ENCODE measurements around the gene PDE8A.
"Not testable (repeated sequence)": the region's sequence is repeated elsewhere in the genome, so short reads cannot be mapped to it uniquely, and the experiment has no call there.

The PDE8A gene

GRCh38 chr15:85174521-85174920 is 192.9 kb downstream of the PDE8A start:
- DNase-seq (ENCODE audit: low spot score), result no peak

DNA sequence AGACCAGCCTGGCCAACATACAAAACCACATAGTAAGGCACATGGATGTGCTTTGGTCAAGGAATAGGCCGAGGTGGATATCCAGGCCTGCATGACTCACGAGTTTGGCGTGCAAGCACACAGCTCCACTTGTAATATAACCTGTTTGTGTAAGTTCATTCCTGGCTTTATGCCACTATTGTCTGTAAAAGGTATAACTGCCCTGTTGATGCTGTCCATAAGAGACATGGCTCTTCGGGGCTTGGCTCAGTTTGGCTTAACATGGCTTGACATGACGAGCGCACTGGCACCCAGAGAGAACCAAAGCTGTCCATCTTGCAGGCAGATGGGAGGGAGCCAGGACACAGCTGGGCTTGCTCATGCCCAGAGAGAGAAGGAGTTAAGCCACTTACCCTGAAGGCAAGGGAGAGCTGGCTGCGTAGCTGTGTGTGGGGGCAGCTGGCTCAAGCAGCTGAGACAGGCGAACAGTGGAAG is 195.4 kb downstream of the PDE8A start:
- DNase-seq (ENCODE audit: low spot score), result not testable (repeated sequence)

- no peak for DNase-seq (ENCODE audit: low spot score)
Observed at GRCh38 chr15:85178308-85178707, 196.7 kb downstream of the PDE8A start.

DNA sequence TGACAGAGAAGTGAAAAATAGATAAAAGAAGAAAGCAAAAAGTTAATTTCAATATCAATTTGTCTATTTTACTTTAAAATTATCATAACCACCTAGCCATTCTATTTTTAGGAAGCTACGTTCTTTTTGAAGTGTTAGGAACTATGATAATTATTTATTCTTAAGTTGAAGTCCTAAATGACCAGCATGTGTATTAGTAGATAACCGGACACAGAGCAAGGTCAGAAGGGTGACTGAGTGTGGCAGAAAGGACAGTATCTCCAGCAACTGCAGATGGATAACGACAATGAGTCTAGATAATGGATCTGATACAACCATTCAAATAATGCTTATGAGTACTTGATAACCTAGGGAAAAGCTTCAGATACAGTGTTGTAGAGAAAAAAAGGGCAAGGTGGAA is 198.0 kb downstream of the PDE8A start:
- no peak for DNase-seq (ENCODE audit: low spot score)

DNA sequence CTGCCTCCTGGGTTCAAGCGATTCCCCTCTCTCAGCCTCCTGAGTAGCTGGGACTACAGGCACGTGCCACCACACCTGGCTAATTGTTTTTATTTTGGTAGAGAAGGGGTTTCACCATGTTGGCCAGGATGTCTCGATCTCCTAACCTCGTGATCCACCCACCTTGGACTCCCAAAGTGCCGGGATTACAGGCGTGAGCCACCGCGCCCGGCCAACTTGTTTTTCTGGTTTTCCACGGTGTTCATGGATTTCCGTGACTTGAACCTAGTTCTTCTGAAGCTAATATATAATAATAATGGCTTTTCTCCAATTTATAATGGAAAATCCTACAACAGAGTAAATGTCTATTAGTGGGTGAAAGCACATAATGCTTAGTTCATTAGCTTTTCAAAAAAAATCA is 203.7 kb downstream of the PDE8A start:
- DNase-seq (ENCODE audit: low spot score), result not testable (repeated sequence)

GRCh38 chr15:85188171-85188577 is 206.5 kb downstream of the PDE8A start:
- not testable (repeated sequence) for DNase-seq (ENCODE audit: low spot score)
